ENCODE data around the gene ZNF407.
A peak's percentile ranks its signal among the peaks of the same experiment; 100 is the strongest.
"Not testable (repeated sequence)": the region's sequence is repeated elsewhere in the genome, so short reads cannot be mapped to it uniquely, and the experiment has no call there.

ZNF407 gene, protein sequence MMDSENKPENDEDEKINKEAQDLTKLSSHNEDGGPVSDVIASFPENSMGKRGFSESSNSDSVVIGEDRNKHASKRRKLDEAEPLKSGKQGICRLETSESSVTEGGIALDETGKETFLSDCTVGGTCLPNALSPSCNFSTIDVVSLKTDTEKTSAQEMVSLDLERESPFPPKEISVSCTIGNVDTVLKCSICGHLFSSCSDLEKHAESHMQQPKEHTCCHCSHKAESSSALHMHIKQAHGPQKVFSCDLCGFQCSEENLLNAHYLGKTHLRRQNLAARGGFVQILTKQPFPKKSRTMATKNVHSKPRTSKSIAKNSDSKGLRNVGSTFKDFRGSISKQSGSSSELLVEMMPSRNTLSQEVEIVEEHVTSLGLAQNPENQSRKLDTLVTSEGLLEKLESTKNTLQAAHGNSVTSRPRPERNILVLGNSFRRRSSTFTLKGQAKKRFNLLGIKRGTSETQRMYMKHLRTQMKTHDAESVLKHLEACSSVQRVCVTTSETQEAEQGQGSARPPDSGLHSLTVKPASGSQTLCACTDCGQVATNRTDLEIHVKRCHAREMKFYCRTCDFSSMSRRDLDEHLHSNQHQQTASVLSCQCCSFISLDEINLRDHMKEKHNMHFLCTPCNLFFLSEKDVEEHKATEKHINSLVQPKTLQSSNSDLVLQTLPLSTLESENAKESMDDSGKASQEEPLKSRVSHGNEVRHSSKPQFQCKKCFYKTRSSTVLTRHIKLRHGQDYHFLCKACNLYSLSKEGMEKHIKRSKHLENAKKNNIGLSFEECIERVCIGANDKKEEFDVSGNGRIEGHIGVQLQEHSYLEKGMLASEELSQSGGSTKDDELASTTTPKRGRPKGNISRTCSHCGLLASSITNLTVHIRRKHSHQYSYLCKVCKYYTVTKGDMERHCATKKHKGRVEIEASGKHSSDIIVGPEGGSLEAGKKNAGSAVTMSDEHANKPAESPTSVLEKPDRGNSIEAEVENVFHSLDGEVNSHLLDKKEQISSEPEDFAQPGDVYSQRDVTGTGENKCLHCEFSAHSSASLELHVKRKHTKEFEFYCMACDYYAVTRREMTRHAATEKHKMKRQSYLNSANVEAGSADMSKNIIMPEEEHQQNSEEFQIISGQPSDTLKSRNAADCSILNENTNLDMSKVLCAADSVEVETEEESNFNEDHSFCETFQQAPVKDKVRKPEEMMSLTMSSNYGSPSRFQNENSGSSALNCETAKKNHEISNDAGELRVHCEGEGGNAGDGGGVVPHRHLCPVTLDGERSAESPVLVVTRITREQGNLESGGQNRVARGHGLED (N-terminal part only)

DNA sequence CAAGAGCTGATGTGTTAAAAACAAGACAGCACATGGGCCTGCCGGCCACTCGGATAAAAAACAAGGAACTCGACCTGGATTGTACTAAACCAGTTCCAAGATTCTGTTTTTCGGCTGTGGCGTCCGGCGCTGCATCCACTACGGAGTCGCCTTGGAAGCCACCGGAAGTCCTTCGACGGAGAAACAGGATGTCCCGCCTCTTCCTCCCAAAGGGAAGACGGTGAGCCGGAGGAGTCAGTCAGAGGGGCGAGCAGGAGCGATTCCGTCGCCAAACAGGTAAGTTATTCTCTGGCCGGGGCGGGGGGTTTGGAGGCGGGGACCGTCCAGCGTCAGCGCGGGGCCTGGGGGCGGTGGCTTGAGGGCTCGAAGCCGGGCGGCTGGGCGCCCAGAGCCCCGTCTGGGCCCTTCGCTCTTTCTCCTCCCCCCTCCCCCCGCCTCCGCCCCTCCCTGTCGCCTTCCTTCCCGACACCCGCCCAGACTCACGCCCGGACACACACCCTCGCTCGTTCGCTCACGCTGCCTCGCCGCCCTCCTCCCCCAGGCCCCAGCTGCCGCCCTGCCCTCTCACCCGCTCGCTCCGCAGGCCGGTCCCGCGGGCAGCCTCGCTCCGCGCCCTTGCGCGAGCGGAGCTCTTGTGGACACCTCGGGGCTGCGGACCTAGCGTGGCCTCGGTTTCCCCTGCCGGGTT lies at the start of gene ZNF407:
Gene ZNF407, plus strand, starts transcription at position 209 of the 688 bp plus-strand sequence. CDS start 33,150 bp downstream, outside the sequence.
- peak; percentile 97 for DNase-seq

- DNase-seq, result no peak
Measured at GRCh38 chr18:74549591-74550104, 48.0 kb upstream of the ZNF407 start.

- DNase-seq, result peak; percentile 17
Measured at GRCh38 chr18:74550886-74551285, 46.8 kb upstream of the ZNF407 start.

DNA sequence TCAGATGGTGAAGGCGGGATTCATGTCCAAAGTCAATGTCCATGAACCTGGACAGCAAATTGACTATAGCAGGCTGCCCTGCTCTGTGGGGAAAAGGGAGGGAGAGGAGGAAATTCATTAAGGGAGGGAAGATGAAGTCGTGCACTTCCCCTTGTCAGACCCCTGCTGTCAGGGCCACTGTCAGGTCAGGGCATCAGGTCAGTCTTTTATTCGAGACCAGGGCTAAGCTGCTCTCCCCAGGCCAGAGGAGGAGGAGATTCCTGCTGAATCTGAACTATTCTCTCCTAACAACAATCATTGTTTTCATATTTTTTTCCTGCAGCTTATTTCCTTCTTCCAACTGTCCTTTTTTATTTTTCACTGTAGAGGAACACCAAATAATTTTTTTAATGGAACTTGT lies 46.2 kb upstream of the ZNF407 start:
- DNase-seq, result peak; percentile 10

GRCh38 chr18:74551936-74552555 lies 45.6 kb upstream of the ZNF407 start:
- peak; percentile 85 for DNase-seq

DNA sequence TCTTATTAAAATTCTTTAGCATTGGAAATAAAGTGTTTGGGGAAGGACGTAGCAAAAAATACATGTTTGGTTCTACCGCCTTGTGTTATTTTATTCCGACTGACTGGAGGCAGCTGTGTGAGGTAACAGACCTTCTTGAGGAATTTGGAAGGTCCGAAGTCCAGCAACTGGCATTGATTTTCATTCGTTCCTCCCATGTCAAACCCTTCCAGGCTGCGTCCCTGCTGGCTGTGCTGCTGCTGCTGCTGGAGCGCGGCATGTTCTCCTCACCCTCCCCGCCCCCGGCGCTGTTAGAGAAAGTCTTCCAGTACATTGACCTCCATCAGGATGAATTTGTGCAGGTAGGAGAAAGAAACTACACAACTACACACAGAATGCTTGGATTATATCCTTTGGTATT lies 41.5 kb upstream of the ZNF407 start:
- DNase-seq, result no peak

DNA sequence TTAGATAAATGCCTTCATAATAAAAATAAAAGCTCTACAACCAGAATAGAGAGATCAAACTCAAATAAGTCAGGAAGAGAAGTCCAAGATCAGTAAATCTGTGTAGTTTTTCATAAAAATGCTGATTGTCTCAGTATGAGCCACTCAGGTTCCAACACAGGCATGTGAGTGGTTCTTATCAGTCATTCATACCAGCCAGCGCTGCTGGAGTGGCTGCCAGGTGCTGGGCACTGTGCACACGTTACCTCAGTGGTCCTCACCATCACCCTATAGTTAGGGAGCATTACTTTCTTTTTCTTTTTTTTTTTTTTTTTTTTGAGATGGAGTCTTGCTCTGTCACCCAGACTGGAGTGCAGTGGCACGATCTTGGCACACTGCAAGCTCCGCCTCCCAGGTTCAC lies 39.6 kb upstream of the ZNF407 start:
- DNase-seq, result no peak

DNA sequence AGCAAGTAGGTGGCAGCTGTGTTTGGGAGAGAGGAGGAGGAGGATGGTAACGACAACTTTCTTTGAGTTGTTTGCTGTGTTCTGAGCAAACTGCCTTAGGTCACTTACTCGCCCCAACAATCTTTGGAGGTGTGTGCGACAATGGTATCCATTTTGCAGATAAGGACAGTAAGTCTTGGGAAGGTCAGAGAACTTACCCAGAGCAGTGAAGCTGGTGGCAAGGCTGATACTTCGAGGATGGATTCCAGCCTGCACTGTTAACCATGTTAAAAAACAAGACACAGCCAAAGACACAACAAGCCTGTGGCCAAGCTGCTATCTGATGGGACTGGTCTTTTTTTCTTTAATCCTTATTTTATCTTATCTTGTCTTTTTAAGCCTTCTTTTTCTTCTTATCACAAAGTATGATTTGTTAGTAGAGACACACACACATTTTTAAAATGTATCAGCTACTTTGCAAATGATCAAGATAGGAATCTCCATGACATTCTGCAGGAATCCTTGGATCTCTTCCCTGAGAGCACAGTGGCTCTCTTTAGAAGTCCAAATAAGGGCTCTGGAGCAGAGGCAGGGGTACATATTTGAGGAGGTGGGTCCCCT lies 35.4 kb upstream of the ZNF407 start:
- no peak for DNase-seq

DNA sequence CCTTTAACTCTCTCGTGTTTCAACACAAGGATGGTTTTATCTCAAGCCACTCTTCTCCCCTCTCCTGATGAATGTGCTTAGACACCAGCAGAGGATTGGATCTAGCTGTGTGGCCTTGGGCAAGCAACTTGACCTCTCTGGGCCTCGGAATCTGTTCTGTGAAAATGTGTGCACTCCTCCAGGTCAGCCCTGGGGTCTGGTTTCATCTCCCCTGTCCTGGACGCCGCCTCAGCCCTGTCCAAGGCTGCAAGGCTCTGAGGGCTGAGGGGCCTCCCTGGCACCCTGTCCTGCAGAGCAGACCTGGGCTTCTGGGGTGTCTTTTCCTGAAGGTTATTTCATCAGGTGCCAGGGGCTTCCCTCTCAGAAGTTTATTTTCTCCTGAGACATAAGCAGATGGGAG lies 34.9 kb upstream of the ZNF407 start:
- DNase-seq, result no peak

DNA sequence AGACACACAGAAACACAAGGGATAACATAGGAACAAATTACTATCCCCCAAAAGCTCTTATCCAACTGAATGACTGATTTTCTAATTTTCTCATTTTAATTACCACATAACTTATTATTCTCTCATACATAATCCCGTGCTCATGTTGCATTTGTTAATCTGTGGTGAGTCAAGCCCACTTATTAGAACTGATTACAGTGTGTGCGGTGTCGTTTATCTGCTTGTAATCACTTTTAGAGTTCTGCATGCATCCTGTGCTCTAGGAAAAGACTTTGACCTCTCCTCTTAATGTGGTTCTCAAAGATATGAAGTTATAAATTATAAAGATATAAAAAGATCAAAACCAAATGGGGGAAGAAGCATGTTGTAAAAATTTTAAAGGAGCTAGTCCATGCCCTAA lies 33.7 kb upstream of the ZNF407 start:
- DNase-seq, result no peak

DNA sequence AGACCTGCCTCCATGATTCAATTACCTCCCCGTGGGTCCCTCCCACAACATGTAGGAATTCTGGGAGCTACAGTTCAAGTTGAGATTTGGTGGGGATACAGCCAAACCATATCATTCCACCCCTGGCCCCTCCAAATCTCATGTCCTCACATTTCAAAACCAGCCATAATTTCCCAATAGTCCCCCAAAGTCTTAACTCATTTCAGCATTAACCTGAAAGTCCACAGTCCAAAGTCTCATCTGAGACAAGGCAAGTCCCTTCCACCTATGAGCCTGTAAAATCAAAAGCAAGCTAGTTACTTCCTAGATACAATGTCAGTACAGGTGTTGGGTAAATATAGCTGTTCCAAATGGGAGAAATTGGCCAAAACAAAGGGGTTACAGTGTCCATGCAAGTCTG lies 32.5 kb upstream of the ZNF407 start:
- DNase-seq, result not testable (repeated sequence)

DNA sequence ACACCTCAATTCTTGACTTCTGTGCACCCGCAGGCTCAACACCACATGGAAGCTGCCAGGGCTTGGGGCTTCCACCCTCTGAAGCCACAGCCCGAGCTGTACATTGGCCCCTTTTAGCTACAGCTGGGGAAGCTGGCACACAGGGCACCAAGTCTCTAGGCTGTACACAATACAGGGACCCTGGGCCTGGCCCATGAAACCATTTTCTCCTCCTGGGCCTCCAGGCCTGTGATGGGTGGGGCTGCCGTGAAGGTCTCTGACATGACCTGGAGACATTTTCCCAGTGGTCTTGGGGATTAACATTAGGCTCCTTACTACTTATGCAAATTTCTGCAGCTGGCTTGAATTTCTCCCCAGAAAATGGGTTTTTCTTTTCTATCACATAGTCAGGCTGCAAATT lies 31.7 kb upstream of the ZNF407 start:
- DNase-seq, result not testable (repeated sequence)

DNA sequence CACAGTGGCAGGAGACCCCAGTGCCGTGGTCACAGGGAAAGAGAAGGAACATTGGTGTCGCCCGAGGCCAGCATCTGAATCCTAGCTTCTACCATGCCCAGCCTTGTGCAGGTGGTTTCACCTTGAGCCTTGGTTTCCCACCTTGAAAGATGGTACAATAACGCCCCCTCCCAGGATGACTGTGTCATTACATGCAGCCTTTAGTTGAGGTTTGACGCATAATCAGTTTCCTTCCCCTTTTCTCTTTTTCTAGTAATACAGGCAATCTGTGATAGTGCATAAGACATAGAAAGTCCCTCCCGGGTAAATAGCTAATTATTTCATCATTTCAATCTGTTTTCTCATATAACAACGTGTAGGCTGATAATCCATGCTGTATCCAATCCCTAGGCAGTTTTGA lies 29.8 kb upstream of the ZNF407 start:
- no peak for DNase-seq

- no peak for DNase-seq
Measured at GRCh38 chr18:74569401-74569800, 28.3 kb upstream of the ZNF407 start.

- no peak for DNase-seq
Measured at GRCh38 chr18:74570266-74570665, 27.4 kb upstream of the ZNF407 start.

DNA sequence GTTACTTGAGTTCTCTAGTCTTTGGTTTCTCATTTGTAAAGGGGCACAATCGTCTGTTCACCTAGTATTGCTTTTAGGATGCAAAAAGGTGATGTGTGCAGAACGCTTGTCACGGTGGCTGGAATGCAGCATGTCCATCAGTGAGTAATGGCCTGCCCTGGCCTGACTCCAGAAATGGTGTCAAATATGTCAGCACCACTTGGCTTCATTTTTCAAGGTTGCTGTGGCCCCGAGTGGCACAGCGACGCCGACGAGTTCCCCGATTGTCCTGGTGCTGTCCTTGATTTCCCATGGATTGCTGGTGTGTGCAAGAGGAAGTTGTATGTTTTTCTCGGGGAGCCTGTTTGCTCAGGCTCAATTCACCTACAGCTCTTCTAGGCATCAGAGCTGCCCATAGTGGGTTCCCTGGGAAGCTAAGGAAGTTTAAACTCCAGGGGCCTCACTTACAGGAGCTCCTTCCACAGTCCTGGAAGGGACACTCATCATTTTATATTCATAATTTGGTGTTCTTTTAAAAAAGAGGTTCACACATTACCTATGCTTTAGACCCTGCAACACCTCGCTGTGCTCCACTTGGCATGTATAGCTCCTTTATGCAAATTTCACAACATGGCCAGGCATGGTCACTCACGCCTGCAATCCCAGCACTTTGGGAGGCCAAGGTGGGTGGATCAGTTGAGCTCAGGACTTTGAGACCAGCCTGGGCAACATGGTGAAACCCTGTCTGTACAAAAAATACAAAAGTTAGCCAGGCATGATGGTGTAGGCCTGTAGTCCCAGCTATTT lies 25.6 kb upstream of the ZNF407 start:
- DNase-seq, result no peak

GRCh38 chr18:74573053-74573452 lies 24.6 kb upstream of the ZNF407 start:
- DNase-seq, result no peak

- DNase-seq, result no peak
Measured at GRCh38 chr18:74574916-74575315, 22.8 kb upstream of the ZNF407 start.

GRCh38 chr18:74577019-74577418 lies 20.7 kb upstream of the ZNF407 start:
- no peak for DNase-seq

DNA sequence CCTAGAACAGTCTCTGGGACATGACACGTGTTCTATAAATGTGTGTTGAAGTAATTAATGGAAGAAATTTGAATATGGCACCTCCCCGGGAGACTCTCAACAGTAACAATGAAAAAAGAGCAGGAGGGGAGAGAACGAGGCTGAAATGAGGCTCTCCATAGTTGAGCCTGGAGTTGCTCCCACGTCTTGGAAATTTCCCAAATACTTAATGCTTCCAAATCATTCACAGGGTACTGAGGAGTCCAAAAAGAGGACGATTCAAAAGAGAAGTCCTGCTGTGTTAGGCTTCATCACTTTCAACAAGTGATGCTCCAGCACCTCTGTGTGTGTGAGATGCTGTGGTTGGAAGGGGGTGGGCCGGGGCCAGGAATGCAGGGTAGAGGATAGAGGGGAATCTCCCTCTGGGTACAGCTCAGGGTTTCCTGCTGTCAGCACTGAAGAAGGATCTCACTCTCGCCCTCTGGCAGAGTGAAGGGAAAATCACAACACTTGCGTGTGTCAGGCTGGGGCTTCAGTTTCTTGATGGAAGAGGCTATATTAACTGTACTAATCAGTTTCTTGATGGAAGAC lies 18.1 kb upstream of the ZNF407 start:
- peak; percentile 62 for DNase-seq
